Large intestine (tissue), 3 donors: ENCODE results near the gene PTPN12. TPM values are rescaled to one million over a fixed set of nuclear protein-coding genes. Genes with fewer than 3 reads are reported as not detected.
"Not testable (repeated sequence)": the region's sequence is repeated elsewhere in the genome, so short reads cannot be mapped to it uniquely, and the experiment has no call there.

Experiments
- DNase-seq, 2 donors: peaks; one replicate each; pipeline versions ENCODE4 v3.0.0 to v3.0.0-alpha.2; 2013
- H3K27ac ChIP-seq: one replicate; pipeline ENCODE4 v1.5.1; 2013; ENCODE audit warnings: low read length
- H3K27me3 ChIP-seq: 2 replicates; pipeline ENCODE4 v1.6.1; 2013; ENCODE audit warnings: low read length; ENCODE audit not compliant: control insufficient read depth, insufficient read depth
- H3K36me3 ChIP-seq: 2 replicates; pipeline ENCODE4 v1.6.1; 2013; ENCODE audit warnings: low read length; ENCODE audit not compliant: control insufficient read depth, insufficient read depth
- H3K4me1 ChIP-seq: one replicate; pipeline ENCODE4 v1.6.1; 2013; ENCODE audit warnings: low read length; ENCODE audit not compliant: control insufficient read depth, insufficient read depth
- H3K4me3 ChIP-seq: one replicate; pipeline ENCODE4 v1.5.1; 2013; ENCODE audit warnings: low read length
- H3K9me3 ChIP-seq: one replicate; pipeline ENCODE4 v1.6.1; 2013; ENCODE audit warnings: mild to moderate bottlenecking, low read depth, low read length, moderate library complexity; ENCODE audit not compliant: control insufficient read depth
- WGBS: methylation state at CpG from one replicate; pipeline ENCODE4 v1.1.5; 2013; ENCODE audit warnings: low lambda C conversion rate; ENCODE audit not compliant: insufficient coverage; 5-methylcytosine and 5-hydroxymethylcytosine counted together
- polyA plus RNA-seq: library from polyadenylated mRNA; unstranded; fragments of 120-200 nt; gene quantifications from one replicate; pipeline ENCODE4 v1.2.1, GENCODE V29; 2013

The PTPN12 gene
- polyA plus RNA-seq, 1 donor, result 47.6 TPM

DNA sequence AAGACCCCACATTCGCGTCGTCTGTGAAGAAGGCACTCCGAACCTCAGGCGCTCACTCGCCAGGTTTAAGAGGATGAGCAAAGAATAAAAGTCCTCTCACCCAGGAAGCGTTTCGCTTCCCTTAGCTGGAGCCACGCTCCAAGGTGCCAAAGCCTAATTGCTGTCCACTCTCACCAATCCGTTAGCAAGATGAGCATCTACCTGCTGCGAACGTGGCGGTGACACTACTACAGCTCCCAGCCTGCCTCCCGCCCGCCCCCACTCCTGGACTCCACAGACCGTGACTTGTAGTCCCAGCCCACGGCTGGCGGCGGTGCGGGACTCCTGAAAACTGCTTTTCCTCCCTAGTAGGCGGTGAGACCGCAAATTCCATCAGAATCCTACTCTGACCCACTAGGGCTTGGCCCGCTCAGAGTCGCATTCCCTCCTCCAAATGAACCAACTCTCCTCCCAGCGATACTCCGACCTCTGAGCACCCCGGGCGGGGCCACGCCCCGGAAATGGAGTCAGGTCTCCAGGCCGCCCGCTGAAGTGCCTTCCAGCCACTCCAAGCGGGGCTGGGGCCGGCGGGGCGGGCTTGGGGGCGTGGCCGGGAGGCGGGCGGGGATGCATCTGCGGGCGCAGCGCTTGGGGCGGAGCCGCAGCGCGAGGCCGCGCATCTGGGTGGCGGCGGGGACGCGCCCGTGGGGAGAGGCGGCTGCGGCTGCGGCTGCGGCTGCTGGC lies 521 bp upstream of the PTPN12 start:
- peak; percentile 96 to 98 for DNase-seq
- peaks cover 10% of the 10 kb centered on the region for H3K4me1 ChIP-seq

GRCh38 chr7:77537778-77538280 lies 734 bp downstream of the PTPN12 start:
- peaks cover 6% of the 10 kb centered on the region for H3K9me3 ChIP-seq
- H3K36me3 ChIP-seq, result no peaks in the 10 kb centered on the region
- peaks cover 17% of the 10 kb centered on the region for H3K4me1 ChIP-seq
- peak overlapping the region; percentile 70 for H3K4me3 ChIP-seq
- H3K27me3 ChIP-seq, result no peaks in the 10 kb centered on the region
- WGBS, result 0% methylated on average over 2 of the region's 43 CpGs
- H3K27ac ChIP-seq, result peak overlapping the region; percentile 83
- DNase-seq, result peak; percentile 31 to 76

More for the DNA sequence above, 521 bp upstream of the PTPN12 start:
- Histone ChIP-seq H3K9me3 (peaks cover 6% of the 10 kb centered on the region), H3K4me3 (peak overlapping the region; percentile 57), H3K27me3 (no peaks in the 10 kb centered on the region), H3K36me3 (no peaks in the 10 kb centered on the region), H3K27ac (peak overlapping the region; percentile 82)
- WGBS, result no CpG with 5 or more reads among the region's 58 CpGs

DNA sequence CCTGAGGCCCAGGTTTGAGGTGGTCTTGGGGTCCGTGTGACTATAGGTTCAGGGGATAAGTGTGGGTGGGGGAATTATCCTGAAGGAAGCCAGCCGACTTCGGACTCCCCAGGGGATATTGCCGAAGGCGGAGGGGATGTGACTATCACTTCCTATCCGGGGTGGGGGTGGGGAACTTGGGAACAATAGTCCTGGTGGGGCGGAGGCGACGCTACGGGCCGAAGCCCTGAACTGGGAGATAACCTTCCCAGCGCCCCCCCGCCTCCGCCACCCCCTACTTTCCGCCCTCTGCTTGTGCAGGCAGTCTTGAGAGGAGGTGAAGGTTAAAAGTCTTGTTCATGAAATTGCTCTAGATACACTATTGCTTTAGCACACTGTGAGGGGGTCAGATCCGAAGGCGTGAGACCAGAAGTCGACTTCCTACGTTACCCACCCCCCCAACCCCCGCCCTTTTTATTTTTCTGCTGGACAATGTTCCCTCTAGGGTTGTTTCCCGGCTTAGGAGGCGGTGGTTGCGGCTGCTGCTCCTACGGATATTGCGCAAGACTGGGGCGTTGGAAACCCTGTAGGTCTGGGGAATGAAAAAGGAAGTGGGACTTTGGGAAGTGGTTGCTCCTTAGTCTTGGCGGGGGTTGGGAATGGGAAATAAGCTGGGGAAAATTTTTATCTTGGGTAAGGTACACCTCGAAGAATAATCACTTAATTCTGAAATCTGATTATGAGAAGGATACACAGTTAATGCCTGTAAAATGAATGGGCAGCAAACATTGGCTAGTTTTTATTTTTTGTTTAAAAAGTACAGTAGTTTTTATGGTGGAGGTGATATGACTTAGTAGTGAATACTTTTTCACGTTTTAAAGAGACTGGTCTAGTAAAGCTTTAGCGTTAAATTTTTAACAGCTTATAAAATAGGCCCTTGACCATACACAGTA lies 1.5 kb downstream of the PTPN12 start:
- 0% methylated on average over 4 of the region's 30 CpGs for WGBS
- Histone ChIP-seq H3K27me3 (no peaks in the 10 kb centered on the region), H3K9me3 (peaks cover 6% of the 10 kb centered on the region), H3K27ac (peak overlapping the region; percentile 83), H3K4me3 (peak overlapping the region; percentile 70), H3K36me3 (no peaks in the 10 kb centered on the region), H3K4me1 (peaks cover 20% of the 10 kb centered on the region)
- peak; percentile 82 to 91 for DNase-seq

DNA sequence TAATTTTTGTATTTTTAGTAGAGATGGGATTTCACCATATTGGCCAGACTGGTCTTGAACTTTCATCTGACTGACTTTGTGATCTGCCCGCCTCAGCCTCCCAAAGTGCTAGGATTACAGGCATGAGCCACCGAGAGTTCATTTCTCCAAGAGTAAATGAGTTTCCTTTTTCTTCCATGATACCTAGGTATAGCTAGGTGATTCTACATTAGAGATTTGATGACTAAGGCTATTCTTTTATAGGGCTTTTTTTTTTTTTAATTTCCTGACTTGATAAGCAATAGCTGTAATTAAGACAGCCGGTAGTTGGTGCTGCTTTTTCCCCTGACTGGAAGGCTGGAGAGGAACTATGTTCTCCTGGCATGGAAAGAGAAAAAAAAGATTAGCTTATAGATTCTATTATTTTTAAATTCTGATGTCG lies 3.3 kb downstream of the PTPN12 start:
- Histone ChIP-seq H3K9me3 (no peaks in the 10 kb centered on the region), H3K27me3 (no peaks in the 10 kb centered on the region), H3K4me3 (no peak overlapping the region), H3K36me3 (no peaks in the 10 kb centered on the region), H3K27ac (no peak overlapping the region), H3K4me1 (peaks cover 20% of the 10 kb centered on the region)
- DNase-seq, result no peak
- WGBS, result 95% methylated on average over 3 of the region's 4 CpGs

DNA sequence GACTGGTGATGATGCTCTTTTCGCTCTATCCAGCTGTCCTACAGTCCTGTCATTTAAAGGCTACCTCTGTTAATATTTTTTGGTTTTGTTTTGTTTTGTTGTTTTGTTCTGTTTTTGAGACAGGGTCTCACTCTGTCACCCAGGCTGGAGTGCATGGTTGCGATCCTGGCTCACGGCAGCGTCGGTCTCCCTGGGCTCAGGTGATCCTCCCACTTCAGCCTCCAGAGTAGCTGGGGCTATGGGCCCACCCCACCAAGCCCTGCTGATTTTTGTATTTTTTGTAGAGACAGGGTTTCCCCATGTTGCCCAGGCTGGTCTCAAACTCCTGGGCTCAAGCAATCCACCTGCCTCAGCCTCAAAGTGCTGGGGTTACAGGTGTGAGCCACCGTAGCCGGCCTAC lies 3.9 kb downstream of the PTPN12 start:
- H3K27me3 ChIP-seq, H3K36me3 ChIP-seq, DNase-seq, H3K27ac ChIP-seq, H3K9me3 ChIP-seq, H3K4me3 ChIP-seq: not testable (repeated sequence)
- no CpG with 5 or more reads among the region's 7 CpGs for WGBS
- H3K4me1 ChIP-seq, result peaks cover 18% of the 10 kb centered on the region

DNA sequence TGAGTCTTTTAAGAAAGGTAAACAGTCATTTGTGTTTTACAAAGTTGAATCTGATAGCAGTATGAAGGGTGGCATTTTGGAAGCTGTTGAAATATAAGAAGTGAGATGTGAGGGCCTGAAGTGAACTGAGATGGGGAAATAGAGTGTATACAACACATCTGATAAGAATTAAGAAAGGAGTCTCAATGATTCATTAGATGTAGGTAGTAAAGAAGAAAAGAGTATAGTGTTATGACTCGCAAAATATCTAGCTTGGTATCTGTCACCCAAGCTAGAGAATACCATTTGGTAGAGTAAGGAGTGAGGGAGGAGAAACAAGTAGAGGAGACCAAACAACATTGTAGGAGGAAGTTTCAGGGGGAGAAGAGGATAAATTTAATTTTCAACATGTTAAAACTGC lies 5.3 kb downstream of the PTPN12 start:
- H3K9me3 ChIP-seq, result no peaks in the 10 kb centered on the region
- no peak overlapping the region for H3K4me3 ChIP-seq
- no peaks in the 10 kb centered on the region for H3K36me3 ChIP-seq
- H3K27me3 ChIP-seq, result no peaks in the 10 kb centered on the region
- H3K4me1 ChIP-seq, result peaks cover 18% of the 10 kb centered on the region
- DNase-seq, result no peak
- 40% methylated on average over 1 of the region's 1 CpG for WGBS
- no peak overlapping the region for H3K27ac ChIP-seq

- Histone ChIP-seq H3K27me3 (no peaks in the 10 kb centered on the region), H3K4me1 (peaks cover 18% of the 10 kb centered on the region), H3K27ac (no peak overlapping the region)
Observed at GRCh38 chr7:77542895-77543294, 5.8 kb downstream of the PTPN12 start.

GRCh38 chr7:77543910-77544309 lies 6.8 kb downstream of the PTPN12 start:
- Histone ChIP-seq H3K27ac (no peak overlapping the region), H3K4me1 (peaks cover 18% of the 10 kb centered on the region), H3K36me3 (no peaks in the 10 kb centered on the region), H3K9me3 (no peaks in the 10 kb centered on the region), H3K4me3 (no peak overlapping the region), H3K27me3 (no peaks in the 10 kb centered on the region)
- no peak for DNase-seq
- WGBS, result 80% methylated on average over 1 of the region's 4 CpGs

More at GRCh38 chr7:77542895-77543294, 5.8 kb downstream of the PTPN12 start:
- H3K9me3 ChIP-seq, result no peaks in the 10 kb centered on the region
- DNase-seq, result no peak
- no peaks in the 10 kb centered on the region for H3K36me3 ChIP-seq
- 50% methylated on average over 2 of the region's 2 CpGs for WGBS
- no peak overlapping the region for H3K4me3 ChIP-seq

GRCh38 chr7:77544518-77544917 lies 7.4 kb downstream of the PTPN12 start:
- Histone ChIP-seq H3K36me3 (no peaks in the 10 kb centered on the region), H3K27me3 (no peaks in the 10 kb centered on the region), H3K4me3 (no peak overlapping the region), H3K27ac (no peak overlapping the region), H3K9me3 (no peaks in the 10 kb centered on the region), H3K4me1 (peaks cover 15% of the 10 kb centered on the region)
- WGBS, result 40% methylated on average over 1 of the region's 2 CpGs
- no peak for DNase-seq

- 92% methylated on average over 2 of the region's 3 CpGs for WGBS
- H3K9me3 ChIP-seq, result no peaks in the 10 kb centered on the region
- H3K27ac ChIP-seq, result no peak overlapping the region
- no peak for DNase-seq
- H3K4me1 ChIP-seq, result no peaks in the 10 kb centered on the region
- no peak overlapping the region for H3K4me3 ChIP-seq
- no peaks in the 10 kb centered on the region for H3K36me3 ChIP-seq
- no peaks in the 10 kb centered on the region for H3K27me3 ChIP-seq
Observed at GRCh38 chr7:77548206-77548605, 11.1 kb downstream of the PTPN12 start.
